SK-N-MC (cell line): ENCODE measurements around the gene TEKTIP1.

ENCODE experiments used
- EZH2 ChIP-seq: fragments of 200-600 bp; sonication (generic); IDR thresholded peaks from one replicate; pipeline ENCODE4 v1.6.1; 2017; ENCODE audit warnings: antibody characterized with exemption
- POLR2AphosphoS5 ChIP-seq: IDR thresholded peaks from 2 replicates; pipeline ENCODE4 v1.6.1; 2012; ENCODE audit warnings: mild to moderate bottlenecking, low read depth, low read length, borderline replicate concordance

DNA sequence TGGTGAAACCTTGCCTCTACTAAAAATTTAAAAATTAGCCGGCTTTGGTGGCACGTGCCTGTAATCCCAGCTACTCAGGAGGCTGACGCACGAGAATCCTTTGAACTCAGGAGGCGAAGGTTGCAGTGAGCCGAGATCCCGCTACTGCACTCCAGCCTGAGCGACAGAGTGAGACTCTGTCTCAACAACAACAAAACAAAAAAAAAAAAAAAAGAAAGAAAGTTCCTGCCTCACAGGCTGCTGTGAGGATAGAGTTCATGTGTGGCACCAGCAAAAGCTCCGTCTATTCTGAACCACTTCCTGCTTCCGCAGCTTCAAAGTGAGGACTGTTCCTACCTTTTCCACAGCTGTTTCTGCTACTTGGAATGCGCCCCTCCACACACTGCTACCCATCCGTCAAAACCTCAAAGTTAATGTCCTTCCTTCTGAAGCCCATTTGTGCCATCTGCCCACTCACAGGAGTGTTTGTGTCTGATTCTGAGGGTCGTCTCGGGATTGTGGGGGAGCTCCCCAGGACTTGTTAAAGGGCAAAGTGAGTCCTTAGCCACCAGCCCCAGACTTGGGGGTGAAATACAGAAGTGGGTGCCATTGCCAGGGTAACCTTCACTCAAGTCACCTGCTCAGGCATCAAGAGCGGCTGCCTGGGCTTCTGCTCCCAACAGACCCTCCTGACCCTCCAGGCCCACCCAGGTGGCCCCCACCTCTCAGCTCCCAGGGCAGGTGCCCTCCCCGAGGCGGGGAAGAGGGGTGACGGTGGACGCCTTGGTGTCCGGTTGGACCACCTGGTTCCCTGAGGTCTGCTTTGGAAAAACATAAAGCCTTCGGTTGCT, 15.5 kb downstream of the TEKTIP1 start:
- no peak for TF ChIP-seq EZH2
- no peak for TF ChIP-seq POLR2AphosphoS5
